ENCODE results near the gene NELL1. TPM values are rescaled to one million over a fixed set of nuclear protein-coding genes. Genes with fewer than 3 reads are reported as not detected.

Gene NELL1
- total RNA-seq, 2 experiments from 2014 or later: not detected

DNA sequence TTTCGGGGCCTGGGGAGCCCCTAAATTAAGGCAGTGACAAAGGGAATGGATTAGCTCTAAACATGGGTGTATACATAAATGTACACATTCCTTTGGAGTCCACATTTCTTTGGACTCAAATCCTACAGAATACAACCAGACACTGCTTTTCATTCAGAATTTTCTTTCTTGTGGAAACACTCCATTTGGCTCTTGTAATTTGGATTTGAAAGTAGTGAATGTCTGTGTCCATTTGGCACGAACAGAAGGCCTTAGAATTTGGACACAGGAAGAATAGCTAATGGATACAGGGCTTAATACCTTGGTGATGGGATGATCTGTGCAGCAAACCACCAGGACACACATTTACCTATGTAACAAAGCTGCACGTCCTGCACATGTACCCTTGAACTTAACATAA lies 399.5 kb downstream of the NELL1 start:
- Histone ChIP-seq H3K4me3 (ENCODE audit: low read length) (no peak overlapping the region), H3K27me3 (ENCODE audit: control insufficient read depth in 1 of 2, insufficient read depth in 2 of 2, low read length in 2 of 2) (no peaks in the 10 kb centered on the region), H3K4me1 (ENCODE audit: insufficient read depth, low read length) (no peaks in the 10 kb centered on the region), H3K27ac (ENCODE audit: low read depth in 1 of 2, low read length in 2 of 2) (no peak overlapping the region), H3K9me3 (ENCODE audit: control insufficient read depth in 1 of 2, insufficient read depth in 1 of 2, low read length in 2 of 2) (no peaks in the 10 kb centered on the region), H3K36me3 (ENCODE audit: insufficient read depth, low read length) (no peaks in the 10 kb centered on the region)
- Mint-ChIP-seq H3K4me1 (ENCODE audit: low read depth) (no peaks in the 10 kb centered on the region), H3K36me3 (ENCODE audit: low read depth) (no peaks in the 10 kb centered on the region), H3K27ac (no peak overlapping the region), H3K9me3 (peaks cover 5% of the 10 kb centered on the region), H3K4me3 (no peak overlapping the region), H3K27me3 (no peaks in the 10 kb centered on the region)
- POLR2A ChIA-PET: no interaction called here
- CTCF ChIA-PET: no interaction called here
- intact Hi-C loops (cut with DNase I, micrococcal nuclease): no loop called here
- DNase-seq (no peak), ATAC-seq (ENCODE audit: poor library complexity) (no peak)
- TF ChIP-seq, protein P1, sequence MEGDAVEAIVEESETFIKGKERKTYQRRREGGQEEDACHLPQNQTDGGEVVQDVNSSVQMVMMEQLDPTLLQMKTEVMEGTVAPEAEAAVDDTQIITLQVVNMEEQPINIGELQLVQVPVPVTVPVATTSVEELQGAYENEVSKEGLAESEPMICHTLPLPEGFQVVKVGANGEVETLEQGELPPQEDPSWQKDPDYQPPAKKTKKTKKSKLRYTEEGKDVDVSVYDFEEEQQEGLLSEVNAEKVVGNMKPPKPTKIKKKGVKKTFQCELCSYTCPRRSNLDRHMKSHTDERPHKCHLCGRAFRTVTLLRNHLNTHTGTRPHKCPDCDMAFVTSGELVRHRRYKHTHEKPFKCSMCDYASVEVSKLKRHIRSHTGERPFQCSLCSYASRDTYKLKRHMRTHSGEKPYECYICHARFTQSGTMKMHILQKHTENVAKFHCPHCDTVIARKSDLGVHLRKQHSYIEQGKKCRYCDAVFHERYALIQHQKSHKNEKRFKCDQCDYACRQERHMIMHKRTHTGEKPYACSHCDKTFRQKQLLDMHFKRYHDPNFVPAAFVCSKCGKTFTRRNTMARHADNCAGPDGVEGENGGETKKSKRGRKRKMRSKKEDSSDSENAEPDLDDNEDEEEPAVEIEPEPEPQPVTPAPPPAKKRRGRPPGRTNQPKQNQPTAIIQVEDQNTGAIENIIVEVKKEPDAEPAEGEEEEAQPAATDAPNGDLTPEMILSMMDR (IDR thresholded peaks at IDR 0.05): no peak

DNA sequence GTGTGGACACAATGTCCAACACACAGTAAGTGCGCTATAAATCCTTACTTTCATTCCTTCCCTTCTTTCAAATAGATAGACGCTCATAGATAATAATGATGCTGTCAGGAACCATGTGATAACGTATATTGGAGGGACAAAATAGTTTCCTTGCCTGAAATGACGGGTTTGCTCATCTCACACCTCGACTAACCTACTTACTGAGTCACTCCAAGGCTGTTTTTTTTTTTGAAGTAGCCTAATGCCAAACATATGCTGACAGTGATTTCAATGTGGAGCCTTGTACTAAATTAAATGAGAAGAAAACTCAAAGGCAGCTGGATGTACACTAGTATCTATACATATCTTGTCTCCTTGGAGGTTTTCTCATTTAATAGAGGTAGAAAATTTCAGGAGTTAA lies 400.5 kb downstream of the NELL1 start:
- Histone ChIP-seq H3K27me3 (ENCODE audit: control insufficient read depth in 1 of 2, insufficient read depth in 2 of 2, low read length in 2 of 2) (no peaks in the 10 kb centered on the region), H3K4me1 (ENCODE audit: insufficient read depth, low read length) (no peaks in the 10 kb centered on the region), H3K9me3 (ENCODE audit: control insufficient read depth in 1 of 2, insufficient read depth in 1 of 2, low read length in 2 of 2) (no peaks in the 10 kb centered on the region), H3K4me3 (ENCODE audit: low read length) (no peak overlapping the region), H3K36me3 (ENCODE audit: insufficient read depth, low read length) (no peaks in the 10 kb centered on the region), H3K27ac (ENCODE audit: low read depth in 1 of 2, low read length in 2 of 2) (no peak overlapping the region)
- Mint-ChIP-seq H3K4me1 (ENCODE audit: low read depth) (no peaks in the 10 kb centered on the region), H3K27me3 (no peaks in the 10 kb centered on the region), H3K9me3 (peaks cover 5% of the 10 kb centered on the region), H3K36me3 (ENCODE audit: low read depth) (no peaks in the 10 kb centered on the region), H3K4me3 (no peak overlapping the region), H3K27ac (no peak overlapping the region)
- ChIA-PET CTCF (no interaction called here), POLR2A (no interaction called here)
- intact Hi-C loops (cut with DNase I, micrococcal nuclease): no loop called here
- DNase-seq: no peak
- TF ChIP-seq, protein P1 (IDR thresholded peaks at IDR 0.05): no peak
- no peak for ATAC-seq (ENCODE audit: poor library complexity)

DNA sequence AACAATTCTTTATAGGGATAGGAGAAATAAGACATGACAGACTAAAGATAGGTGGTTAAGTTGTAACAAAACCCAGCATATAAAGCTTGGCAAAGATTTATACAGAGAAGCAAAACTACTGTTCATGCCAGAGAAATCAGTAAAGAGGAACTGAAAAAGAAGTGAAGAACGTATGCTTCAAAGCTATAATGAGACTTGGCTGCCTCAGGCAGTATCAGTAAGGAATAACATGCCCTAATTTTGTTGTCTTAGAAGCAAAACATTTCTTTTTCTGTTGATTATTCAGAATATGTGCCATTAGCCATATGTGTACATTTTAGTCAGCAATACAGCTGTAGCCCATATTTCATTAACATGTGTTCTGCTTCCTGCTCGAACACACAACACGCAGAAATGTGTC lies 403.2 kb downstream of the NELL1 start:
- Mint-ChIP-seq H3K4me3 (no peak overlapping the region), H3K27me3 (no peaks in the 10 kb centered on the region), H3K4me1 (ENCODE audit: low read depth) (no peaks in the 10 kb centered on the region), H3K9me3 (peaks cover 7% of the 10 kb centered on the region), H3K27ac (no peak overlapping the region), H3K36me3 (ENCODE audit: low read depth) (no peaks in the 10 kb centered on the region)
- H3K4me3 ChIP-seq (ENCODE audit: low read length): no peak overlapping the region
- ChIA-PET POLR2A (no interaction called here), CTCF (no interaction called here)
- H3K36me3 ChIP-seq (ENCODE audit: insufficient read depth, low read length): no peaks in the 10 kb centered on the region
- H3K4me1 ChIP-seq (ENCODE audit: insufficient read depth, low read length): no peaks in the 10 kb centered on the region
- H3K27ac ChIP-seq (ENCODE audit: low read depth in 1 of 2, low read length in 2 of 2): no peak overlapping the region
- peaks cover 0 to 4% of the 10 kb centered on the region in 2 experiments for H3K9me3 ChIP-seq (ENCODE audit: control insufficient read depth in 1 of 2, insufficient read depth in 1 of 2, low read length in 2 of 2)
- DNase-seq (no peak), ATAC-seq (ENCODE audit: poor library complexity) (no peak)
- intact Hi-C loops (cut with DNase I, micrococcal nuclease): no loop called here
- H3K27me3 ChIP-seq (ENCODE audit: control insufficient read depth in 1 of 2, insufficient read depth in 2 of 2, low read length in 2 of 2): no peaks in the 10 kb centered on the region
- TF ChIP-seq, protein P1 (IDR thresholded peaks at IDR 0.05): no peak
